Ishikawa (cell line): ENCODE results near the gene VPS45.

ENCODE experiments used
- CEBPB ChIP-seq: IDR thresholded peaks from 2 replicates; pipeline ENCODE4 v1.6.1; 2012
- CREB1 ChIP-seq: IDR thresholded peaks from 2 replicates; pipeline ENCODE4 v1.6.1; 2012; ENCODE audit warnings: low read depth
- EGR1 ChIP-seq: IDR thresholded peaks from 2 replicates; pipeline ENCODE4 v1.6.1; 2012
- EP300 ChIP-seq: IDR thresholded peaks from 2 replicates; pipeline ENCODE4 v1.6.1; 2012; ENCODE audit warnings: borderline replicate concordance
- FOXM1 ChIP-seq: IDR thresholded peaks from 2 replicates; pipeline ENCODE4 v1.6.1; 2012; ENCODE audit warnings: low read depth, borderline replicate concordance
- MAX ChIP-seq: IDR thresholded peaks from 2 replicates; pipeline ENCODE4 v1.6.1; 2012
- NFIC ChIP-seq: IDR thresholded peaks from 2 replicates; pipeline ENCODE4 v1.6.1; 2012
- RAD21 ChIP-seq: IDR thresholded peaks from 2 replicates; pipeline ENCODE4 v1.6.1; 2012; ENCODE audit warnings: low read depth
- REST ChIP-seq: IDR thresholded peaks from 2 replicates; pipeline ENCODE4 v1.6.1; 2012; ENCODE audit warnings: low read depth, mild to moderate bottlenecking
- TAF1 ChIP-seq: IDR thresholded peaks from 2 replicates; pipeline ENCODE4 v1.6.1; 2012; ENCODE audit warnings: low read depth, mild to moderate bottlenecking
- TCF12 ChIP-seq: IDR thresholded peaks from 2 replicates; pipeline ENCODE4 v1.6.1; 2012; ENCODE audit warnings: low read depth
- TEAD4 ChIP-seq: IDR thresholded peaks from 2 replicates; pipeline ENCODE4 v1.6.1; 2012
- USF1 ChIP-seq: IDR thresholded peaks from 2 replicates; pipeline ENCODE4 v1.6.1; 2012
- YY1 ChIP-seq: IDR thresholded peaks from 2 replicates; pipeline ENCODE4 v1.6.1; 2012; ENCODE audit warnings: low read depth
- ZBTB7A ChIP-seq: IDR thresholded peaks from 2 replicates; pipeline ENCODE4 v1.6.1; 2012; ENCODE audit warnings: low read depth

Gene VPS45

DNA sequence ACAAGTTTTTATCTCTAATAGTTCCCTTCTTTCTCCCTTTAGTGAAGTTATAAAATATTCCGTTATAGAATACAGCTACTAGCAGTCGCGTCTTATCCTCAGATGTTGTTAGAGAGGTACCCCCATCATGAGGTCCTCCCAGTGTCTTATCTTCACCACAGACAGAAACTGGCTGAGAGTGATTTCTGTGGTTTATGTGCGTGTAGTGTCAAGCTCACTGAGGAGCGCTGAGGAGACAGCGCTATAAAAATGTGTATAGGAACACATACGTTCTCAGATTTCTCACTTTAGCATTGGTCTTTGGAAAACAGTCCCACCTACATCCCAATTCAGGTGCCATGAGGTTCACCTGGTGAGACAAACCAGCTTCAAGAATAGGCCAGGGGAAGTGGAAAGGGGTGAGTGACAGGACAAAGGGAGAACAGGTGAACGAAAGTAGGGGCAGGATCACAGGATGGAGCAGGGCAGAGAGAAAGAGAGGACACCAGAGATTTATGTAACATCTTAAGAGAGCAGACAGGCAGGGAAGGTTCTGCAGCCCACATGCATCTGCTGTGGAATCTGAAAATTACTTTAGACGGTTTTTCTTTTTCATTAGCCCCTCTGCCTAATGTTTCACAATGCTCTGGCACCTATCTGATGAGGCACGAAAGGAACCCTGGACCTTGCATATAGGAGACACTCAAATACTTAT lies 79.4 kb downstream of the VPS45 start:
- TF ChIP-seq REST (no peak), FOXM1 (no peak), EGR1 (no peak), TAF1 (no peak), TCF12 (no peak), ZBTB7A (no peak), TEAD4 (no peak), USF1 (no peak), EP300 (no peak), YY1 (no peak), NFIC (no peak), RAD21 (no peak), CEBPB (no peak), CREB1 (no peak), MAX (no peak)

- TF ChIP-seq ZBTB7A, result no peak
- TF ChIP-seq FOXM1, result no peak
- no peak for TF ChIP-seq CEBPB
These were observed 81.3 kb downstream of the VPS45 start for GRCh38 chr1:150148837-150149270.

DNA sequence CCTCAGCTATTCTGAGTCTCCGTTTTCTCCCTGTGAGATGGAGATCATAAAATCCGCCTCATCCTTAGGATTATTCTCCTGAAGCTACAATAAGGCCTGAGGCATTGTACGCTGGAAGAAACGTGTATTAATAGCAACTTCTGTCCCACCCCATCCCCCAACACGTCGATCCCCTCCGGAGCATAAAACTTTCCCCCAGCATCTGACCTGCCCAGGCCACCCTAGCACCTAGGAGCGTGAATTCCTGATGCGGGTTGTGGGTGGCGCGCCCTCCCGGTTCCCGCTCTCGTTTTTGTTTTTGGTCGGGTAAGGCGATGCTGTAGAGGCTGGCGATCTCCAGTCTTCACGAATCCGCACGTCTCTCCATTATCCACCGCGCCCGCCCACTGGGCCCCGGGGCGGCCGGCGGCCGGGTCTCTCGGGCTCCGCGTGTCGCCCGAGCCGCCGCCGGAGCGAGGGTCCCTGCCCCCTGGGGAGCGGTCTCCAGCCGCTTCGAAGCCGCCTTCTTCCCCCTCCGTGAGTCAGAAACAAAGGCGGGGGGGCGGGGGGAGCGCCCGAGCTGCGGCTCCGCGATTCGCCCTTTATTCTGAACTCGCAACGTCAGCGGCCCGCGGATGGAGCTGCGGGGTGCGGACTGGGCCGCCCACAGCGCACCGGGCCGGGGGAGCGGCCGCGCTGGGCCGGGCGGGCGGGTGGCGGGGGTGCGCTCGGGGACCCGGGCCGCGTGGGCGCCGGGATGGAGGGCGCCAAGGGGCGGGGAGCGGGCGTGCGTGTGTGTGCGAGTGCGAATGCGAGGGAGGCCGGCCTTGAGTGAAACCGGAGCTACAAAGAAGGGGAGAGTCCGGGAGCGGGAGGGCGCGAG lies 81.9 kb downstream of the VPS45 start, which contains the start of gene PLEKHO1:
Gene PLEKHO1 (plus strand): TSS at position 646 of the 862 bp plus-strand sequence. CDS start 342 bp downstream, outside the sequence.
- TF ChIP-seq CEBPB (no peak; the same call in 1 of the 2 replicates), YY1 (no peak), EGR1 (peak; percentile 72), RAD21 (no peak), MAX (peak; percentile 63), ZBTB7A (peak; percentile 93), TAF1 (no peak), NFIC (no peak), EP300 (no peak; the same call in 1 of the 2 replicates), TCF12 (no peak), USF1 (no peak), CREB1 (no peak), REST (no peak), TEAD4 (no peak), FOXM1 (no peak)

GRCh38 chr1:150150133-150151021 lies 82.8 kb downstream of the VPS45 start:
- TF ChIP-seq NFIC (no peak), ZBTB7A (peak; percentile 55; the same call in 1 of the 2 replicates), CREB1 (no peak), EGR1 (no peak)
